ENCODE data around the gene DTD1. TPM values are rescaled to one million over a fixed set of nuclear protein-coding genes. Genes with fewer than 3 reads are reported as not detected.

The DTD1 gene
- total RNA-seq, 4 donors from 2014 or later: 31.0 to 49.8 (median 39.7) TPM

GRCh38 chr20:18611492-18611891, 23.6 kb downstream of the DTD1 start:
- H3K27me3 ChIP-seq: no peaks in the 10 kb centered on the region
- H3K9me3 ChIP-seq: no peaks in the 10 kb centered on the region
- no peak for DNase-seq (ENCODE audit: low spot score in 2 of 2)
- 65 to 66% methylated on average over 8 of the region's 8 CpGs for WGBS, 2 donors
- no peak overlapping the region for H3K4me3 ChIP-seq
- TF ChIP-seq POLR2A (IDR thresholded peaks at IDR 0.05) (no peak), EP300 (IDR thresholded peaks at IDR 0.05) (no peak), CTCF (IDR thresholded peaks at IDR 0.05) (no peak)
- peaks cover 0 to 17% (median 0%) of the 10 kb centered on the region in 3 donors for H3K36me3 ChIP-seq
- peaks cover 0 to 19% (median 1%) of the 10 kb centered on the region in 4 donors for H3K4me1 ChIP-seq
- no peak overlapping the region for H3K27ac ChIP-seq

GRCh38 chr20:18613553-18613952, 25.7 kb downstream of the DTD1 start:
- peaks cover 0 to 31% (median 0%) of the 10 kb centered on the region in 3 donors for H3K36me3 ChIP-seq
- WGBS, 2 donors: 80 to 86% methylated on average over 2 of the region's 2 CpGs
- H3K9me3 ChIP-seq: no peaks in the 10 kb centered on the region
- H3K4me1 ChIP-seq: peaks cover 0 to 19% (median 1%) of the 10 kb centered on the region in 4 donors
- H3K27ac ChIP-seq: no peak overlapping the region
- H3K27me3 ChIP-seq: no peaks in the 10 kb centered on the region
- DNase-seq (ENCODE audit: low spot score in 2 of 2): no peak
- TF ChIP-seq CTCF (IDR thresholded peaks at IDR 0.05) (no peak), POLR2A (IDR thresholded peaks at IDR 0.05) (no peak), EP300 (IDR thresholded peaks at IDR 0.05) (no peak)
- no peak overlapping the region for H3K4me3 ChIP-seq

- Histone ChIP-seq H3K4me1 (peaks cover 0 to 19% (median 1%) of the 10 kb centered on the region in 4 donors), H3K27ac (no peak overlapping the region), H3K9me3 (no peaks in the 10 kb centered on the region), H3K36me3 (peaks cover 0 to 31% (median 0%) of the 10 kb centered on the region in 3 donors), H3K27me3 (no peaks in the 10 kb centered on the region), H3K4me3 (no peak overlapping the region)
- WGBS, 2 donors: 91 to 98% methylated on average over 5 of the region's 5 CpGs
- no peak for DNase-seq (ENCODE audit: low spot score in 2 of 2)
- TF ChIP-seq EP300 (IDR thresholded peaks at IDR 0.05) (no peak), CTCF (IDR thresholded peaks at IDR 0.05) (no peak), POLR2A (IDR thresholded peaks at IDR 0.05) (no peak)
These were observed 26.4 kb downstream of the DTD1 start for GRCh38 chr20:18614244-18614643.

- no peak overlapping the region for H3K27ac ChIP-seq
- H3K27me3 ChIP-seq: no peaks in the 10 kb centered on the region
- H3K9me3 ChIP-seq: no peaks in the 10 kb centered on the region
- DNase-seq (ENCODE audit: low spot score in 2 of 2): no peak
- H3K4me3 ChIP-seq: no peak overlapping the region
- TF ChIP-seq EP300 (IDR thresholded peaks at IDR 0.05): no peak
- no peak for TF ChIP-seq POLR2A (IDR thresholded peaks at IDR 0.05)
- TF ChIP-seq CTCF (IDR thresholded peaks at IDR 0.05): no peak
- peaks cover 0 to 22% (median 0%) of the 10 kb centered on the region in 3 donors for H3K36me3 ChIP-seq
- WGBS, 2 donors: 29 to 73% methylated on average over 5 of the region's 5 CpGs
- peaks cover 0 to 19% (median 1%) of the 10 kb centered on the region in 4 donors for H3K4me1 ChIP-seq
These were observed 27.3 kb downstream of the DTD1 start for GRCh38 chr20:18615020-18615650.

- DNase-seq (ENCODE audit: low spot score in 2 of 2): no peak
- WGBS, 2 donors: 80 to 85% methylated on average over 5 of the region's 5 CpGs
- no peaks in the 10 kb centered on the region for H3K9me3 ChIP-seq
These were observed 33.1 kb downstream of the DTD1 start for GRCh38 chr20:18621004-18621403.

More at GRCh38 chr20:18621004-18621403, 33.1 kb downstream of the DTD1 start:
- Histone ChIP-seq H3K36me3 (peaks cover 0 to 15% (median 0%) of the 10 kb centered on the region in 3 donors), H3K4me1 (peaks cover 0 to under 1% (median 0%) of the 10 kb centered on the region in 4 donors), H3K27ac (no peak overlapping the region), H3K27me3 (no peaks in the 10 kb centered on the region), H3K4me3 (no peak overlapping the region)
- TF ChIP-seq POLR2A (IDR thresholded peaks at IDR 0.05) (no peak), EP300 (IDR thresholded peaks at IDR 0.05) (no peak), CTCF (IDR thresholded peaks at IDR 0.05) (no peak)
